ENCODE results near the gene SOX8.

The SOX8 gene

GRCh38 chr16:989354-989814, 7.8 kb downstream of the SOX8 start:
- no peak for DNase-seq

GRCh38 chr16:990516-991291, 9.1 kb downstream of the SOX8 start:
- DNase-seq: no peak

GRCh38 chr16:991345-991744, 9.8 kb downstream of the SOX8 start:
- DNase-seq: no peak

- no peak for DNase-seq
Observed at GRCh38 chr16:991773-992172, 10.2 kb downstream of the SOX8 start.

GRCh38 chr16:993731-994130, 12.2 kb downstream of the SOX8 start:
- no peak for DNase-seq

DNA sequence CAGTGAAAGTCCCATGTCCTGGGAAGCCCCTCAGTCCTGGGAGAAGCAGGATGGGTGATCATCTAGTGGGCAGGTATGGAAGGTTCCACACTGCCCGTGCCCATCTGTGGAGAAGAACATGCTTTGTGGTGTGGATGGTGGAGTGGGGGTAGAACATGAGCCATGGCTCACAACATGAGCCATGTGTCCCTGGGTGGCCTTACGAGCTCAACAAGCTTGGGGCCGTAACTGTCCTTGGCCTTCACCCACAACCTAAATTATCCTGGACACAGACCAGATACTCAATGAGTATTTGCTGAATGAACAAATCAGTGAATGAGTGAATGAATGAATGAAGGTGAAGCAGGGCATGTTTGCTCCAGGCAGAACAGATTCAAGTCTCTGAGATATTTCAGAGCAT, 13.5 kb downstream of the SOX8 start:
- DNase-seq: no peak

DNA sequence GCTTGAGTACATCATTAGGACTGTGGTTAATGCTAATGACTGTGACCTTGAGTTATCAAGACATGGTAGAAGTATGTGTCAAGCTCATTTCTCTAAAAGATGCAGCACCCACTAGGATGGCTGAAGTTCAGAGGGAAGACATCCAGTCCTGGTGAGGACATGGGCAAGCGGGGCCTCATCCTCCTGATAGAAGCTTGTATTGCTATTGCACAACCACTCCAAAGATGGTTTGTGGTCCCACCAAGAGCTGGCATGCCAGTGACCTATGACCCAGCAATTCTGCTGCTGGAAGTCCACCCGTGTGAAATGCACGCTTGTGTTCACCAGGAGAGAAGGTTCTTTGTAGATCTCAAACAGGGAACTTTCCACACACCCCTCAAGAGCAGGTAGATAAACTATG, 14.2 kb downstream of the SOX8 start:
- no peak for DNase-seq

DNA sequence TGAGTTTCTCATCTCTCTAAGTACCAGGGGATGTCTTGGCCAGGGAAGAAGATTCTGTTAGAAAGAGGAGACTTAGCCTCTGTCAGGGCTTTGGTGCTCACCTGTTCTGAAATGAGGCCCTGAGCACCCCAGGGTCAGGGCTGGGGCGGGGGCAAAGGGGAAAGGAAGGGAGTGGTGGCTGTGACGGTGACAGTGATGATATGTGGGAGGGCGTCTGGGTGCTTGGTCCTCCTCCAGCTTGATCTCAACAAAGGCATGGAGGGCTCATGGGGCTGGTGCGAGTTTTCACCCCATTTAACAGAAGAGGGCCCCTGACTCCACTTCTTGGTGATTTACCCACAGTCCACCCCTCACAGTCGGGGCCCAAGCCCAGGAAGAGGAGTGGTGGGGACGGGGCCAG, 15.1 kb downstream of the SOX8 start:
- no peak for DNase-seq

GRCh38 chr16:997440-998051, 16.0 kb downstream of the SOX8 start:
- no peak for DNase-seq

GRCh38 chr16:998211-998610, 16.6 kb downstream of the SOX8 start:
- no peak for DNase-seq

DNA sequence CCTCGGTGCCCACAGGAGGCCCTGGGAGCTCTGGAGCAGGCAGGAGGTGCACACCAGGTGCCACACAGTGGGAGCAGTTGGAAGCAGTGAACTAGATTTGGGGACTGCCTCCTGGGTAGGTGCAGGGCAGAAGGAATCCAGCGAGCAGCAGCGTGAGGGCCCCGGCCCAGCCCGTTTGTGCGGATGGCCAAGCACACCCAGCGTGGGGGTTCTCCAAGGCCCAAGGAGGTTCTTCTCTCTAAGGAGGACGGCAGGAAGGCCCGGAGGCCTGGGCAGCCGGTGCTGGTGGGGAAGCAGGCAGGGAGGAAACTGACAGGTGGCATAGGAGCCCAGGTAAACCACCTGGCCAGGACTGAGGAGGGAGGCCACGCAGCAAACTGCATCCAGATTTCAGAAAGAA, 17.0 kb downstream of the SOX8 start:
- DNase-seq: no peak

GRCh38 chr16:999677-1000076, 18.1 kb downstream of the SOX8 start:
- DNase-seq: no peak

DNA sequence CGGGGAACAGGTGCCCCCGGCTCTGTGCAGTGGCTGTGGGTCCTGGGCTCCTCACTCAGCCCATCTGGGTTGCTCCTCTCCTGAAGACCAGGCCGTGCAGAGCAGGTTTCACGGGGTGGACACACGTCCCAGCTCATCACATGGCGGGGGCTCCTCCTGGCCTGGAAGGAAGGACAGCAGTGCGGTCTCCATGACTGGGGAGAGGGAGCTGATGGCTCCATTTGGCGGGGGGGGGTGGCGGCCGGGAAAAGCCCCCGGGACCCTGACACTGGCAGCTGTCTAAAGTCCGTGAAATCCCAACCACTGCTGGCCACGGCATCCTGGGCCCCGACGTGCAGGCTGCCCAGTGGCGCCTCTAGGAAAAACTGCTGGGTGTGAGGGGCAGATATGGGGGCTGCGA, 19.0 kb downstream of the SOX8 start:
- DNase-seq: no peak

- no peak for DNase-seq
Observed at GRCh38 chr16:1001096-1001495, 19.5 kb downstream of the SOX8 start.

DNA sequence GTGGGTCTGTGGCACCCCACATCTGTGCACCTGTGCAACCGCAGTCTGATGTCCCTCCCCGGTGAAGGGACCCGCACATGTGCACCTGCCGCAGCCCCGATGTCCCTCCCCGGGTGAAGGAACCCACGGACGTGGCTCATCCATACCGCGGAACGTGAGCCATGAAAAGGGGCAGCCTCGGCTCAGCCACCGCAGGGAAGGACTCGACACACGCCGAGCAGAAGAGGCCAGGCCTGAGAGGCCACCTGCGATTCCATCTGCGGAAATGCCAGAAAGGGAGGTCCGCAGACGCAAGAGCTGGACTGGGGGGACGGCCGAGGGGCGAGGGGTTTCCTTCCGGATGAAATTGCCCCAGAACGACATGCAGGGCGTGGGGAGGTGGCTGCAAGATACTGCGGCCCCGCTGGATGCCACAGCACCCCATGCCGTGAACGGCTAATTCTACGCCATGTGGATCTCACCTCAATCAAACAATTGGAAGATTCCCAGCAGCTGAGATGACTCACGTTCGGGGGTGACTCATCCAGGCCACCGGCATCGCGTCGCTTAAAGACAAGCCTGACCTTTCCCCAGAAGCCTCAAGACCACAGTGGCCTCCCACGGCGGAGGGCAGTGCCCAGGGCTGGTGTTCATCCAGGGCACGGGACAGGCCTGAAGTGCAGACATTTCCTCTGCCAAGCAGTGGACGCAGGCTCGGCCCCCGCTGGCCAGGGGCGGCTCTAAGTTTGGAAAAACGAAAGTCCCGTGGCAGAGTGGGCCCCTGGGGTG, 21.0 kb downstream of the SOX8 start:
- no peak for DNase-seq

DNA sequence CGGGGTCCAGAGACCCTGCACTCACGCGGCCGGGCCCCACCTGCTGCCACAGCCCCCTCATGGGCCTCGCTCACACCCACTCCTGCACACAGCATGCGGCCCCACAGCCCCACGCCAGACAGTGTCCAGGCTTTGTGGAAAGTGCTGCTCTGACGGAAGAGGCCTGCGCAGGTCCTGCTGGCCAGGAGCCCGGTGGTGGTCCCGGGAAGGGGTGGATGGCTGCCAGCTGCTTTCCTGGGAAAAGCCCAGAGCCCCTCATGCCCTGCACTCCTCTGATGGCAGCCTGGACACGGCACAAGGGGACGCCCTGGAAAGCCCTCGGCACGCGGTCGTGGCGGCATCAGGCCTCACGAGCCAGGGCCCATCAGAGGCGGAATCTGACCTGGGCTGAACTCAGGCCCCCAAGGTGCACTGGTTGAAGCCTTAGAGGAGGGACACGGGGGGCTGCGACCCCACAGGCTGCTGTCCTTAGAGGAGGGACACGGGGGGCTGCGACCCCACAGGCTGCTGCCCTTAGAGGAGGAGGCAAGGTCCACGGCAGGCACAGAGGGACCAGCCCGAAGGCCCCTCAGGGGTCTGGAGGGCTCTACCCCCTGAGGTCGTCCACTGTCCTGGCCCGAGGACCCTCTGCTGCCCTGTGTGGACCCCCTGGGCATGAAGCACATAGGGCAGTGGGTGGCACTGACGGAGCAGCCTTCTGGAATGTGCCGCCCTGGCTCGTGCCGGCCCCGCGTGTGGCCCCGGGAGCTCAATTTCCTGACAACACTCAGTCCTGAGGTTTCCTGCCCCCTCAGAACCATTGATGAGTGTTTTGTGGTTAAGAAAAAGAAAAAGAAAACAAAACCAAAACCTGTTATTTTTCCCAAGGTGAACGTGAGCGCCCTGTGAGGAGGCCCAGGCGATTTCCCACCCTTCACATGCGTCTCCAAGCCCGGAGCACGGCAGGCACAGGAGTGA, 22.1 kb downstream of the SOX8 start:
- no peak for DNase-seq

DNA sequence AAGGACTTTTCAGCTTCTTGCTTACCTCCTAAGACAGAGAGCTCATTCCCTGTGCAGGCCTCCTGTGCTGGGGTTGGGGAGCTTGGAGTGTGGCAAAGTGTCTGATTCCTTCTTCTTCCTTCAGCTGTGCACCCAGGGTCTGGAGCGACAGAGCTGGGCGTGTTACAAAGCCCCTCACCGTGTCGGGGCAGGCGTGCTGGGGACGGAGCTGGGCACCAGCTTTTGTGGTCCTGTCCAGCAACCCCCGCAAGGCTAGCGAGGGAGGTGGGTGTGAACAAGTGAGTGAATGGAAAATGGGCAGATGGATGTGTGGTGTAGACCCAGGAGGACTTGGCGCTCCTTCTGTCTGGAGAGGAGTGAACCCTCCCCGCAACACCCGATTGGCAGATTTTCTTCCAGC, 23.7 kb downstream of the SOX8 start:
- no peak for DNase-seq

- DNase-seq: no peak
Observed at GRCh38 chr16:1006781-1007180, 25.2 kb downstream of the SOX8 start.

DNA sequence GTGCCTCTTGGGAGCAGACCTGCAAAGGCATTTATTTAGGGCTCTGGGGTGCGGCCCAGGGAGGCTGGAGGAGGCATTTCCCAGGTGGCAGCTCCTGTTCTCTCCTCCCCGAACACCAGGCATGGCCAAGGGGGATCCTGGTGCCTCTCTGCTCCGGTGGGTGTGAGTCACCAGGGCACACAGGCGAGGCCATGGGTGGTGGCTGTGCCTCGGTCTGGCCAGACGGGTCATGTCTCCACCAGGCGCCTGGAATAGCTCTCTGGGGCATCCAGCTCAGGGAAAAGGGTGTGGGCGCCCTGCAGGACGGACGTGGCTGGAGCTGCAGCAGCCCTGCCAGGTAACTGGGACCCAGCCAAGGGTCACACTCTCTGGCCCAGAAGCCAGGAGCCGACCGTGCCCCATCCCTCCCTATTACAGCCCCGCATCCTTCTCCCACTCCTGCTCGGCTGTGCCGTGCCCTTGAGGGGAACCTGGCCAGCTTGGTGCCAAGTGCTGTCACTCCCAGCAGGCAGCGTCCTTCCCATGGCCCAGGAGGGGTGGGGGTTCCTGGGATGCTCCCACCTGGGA, 25.8 kb downstream of the SOX8 start:
- no peak for DNase-seq

DNA sequence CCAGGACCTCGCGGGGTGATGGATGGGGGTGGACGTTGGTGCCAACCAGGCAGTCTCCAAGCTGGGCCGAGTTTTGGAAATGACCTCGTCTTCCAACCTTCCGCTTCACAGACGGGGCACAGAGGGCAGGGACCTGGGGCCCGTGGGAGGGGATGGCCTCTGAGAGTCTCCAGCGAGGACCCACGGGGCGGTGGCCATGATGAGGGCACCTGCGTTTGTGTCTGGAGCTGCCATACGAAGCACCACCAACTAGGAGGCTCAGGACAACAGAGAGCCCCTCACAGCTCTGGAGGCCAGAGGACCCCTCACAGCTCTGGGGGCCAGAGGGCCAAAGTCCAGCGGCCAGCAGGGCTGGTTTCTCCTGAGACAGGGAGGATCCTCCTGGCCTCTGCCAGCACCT, 26.5 kb downstream of the SOX8 start:
- DNase-seq: no peak

DNA sequence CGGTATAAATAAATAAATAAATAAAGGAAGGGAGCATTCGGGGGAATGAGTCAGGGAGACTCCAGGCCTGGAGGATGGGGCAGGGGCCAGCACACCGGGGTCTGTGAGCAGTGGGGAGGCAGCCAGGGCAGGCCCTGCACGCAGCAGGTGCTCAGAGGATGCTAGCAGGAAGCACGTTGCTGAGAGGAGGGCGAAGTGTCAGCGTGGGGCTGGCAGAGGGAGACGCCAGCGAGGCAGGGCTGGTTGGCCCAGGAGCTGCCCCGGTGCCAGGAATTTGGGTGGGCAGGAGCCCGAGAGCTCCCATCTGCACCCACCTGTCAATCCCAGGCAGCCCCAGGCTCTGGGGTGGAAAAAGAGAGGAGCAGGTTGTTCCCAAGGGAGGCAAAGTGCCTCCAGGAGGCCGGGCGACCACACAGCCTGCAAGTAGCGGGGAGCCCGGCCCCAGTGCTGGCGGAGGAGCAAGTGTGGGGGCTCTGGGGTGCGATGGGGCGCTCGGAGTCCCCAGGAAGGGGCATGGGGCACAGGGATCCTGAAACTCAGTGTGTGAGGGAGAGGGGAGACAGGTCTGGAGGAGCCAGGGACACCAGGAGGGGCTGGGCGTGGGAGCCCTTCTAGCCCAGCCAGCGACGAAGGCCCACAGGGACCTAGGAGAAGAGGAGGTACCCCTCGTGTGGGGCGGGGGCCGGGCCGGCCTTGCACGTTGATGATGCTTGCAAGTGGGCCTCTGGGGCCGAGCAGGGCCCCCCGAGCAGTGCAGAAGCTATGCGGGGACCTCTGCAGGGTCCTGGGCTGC, 28.0 kb downstream of the SOX8 start:
- no peak for DNase-seq

DNA sequence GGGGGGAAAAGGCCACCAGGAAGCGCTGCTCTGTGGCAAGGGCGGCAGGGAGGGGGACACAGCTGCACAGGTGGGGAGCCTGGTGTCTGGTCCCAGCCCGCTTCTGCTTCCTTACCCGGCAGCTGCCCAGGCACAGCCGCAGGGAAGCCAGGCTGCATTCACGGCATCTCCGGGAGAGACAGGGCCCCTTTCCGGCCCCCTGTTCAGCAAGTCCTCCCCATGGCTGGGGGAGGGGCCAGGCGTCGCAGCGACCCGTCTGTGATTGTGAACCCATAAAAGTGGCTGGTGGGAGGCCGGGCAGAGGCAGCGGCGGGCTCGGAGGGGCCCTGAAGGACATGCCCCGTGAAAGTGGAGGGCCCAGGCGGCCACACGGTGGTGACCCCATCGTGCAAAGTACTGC, 28.7 kb downstream of the SOX8 start:
- no peak for DNase-seq

Data from NCI-H1092 (cell line).